Keratinocyte (primary cell): ENCODE measurements around the gene ZNF12.

Source experiments
- CTCF ChIP-seq, 3 experiments: IDR thresholded peaks in 1 of 3; conservative IDR thresholded peaks in 1 of 3; optimal IDR thresholded peaks in 1 of 3; 2 replicates in 2 of 3; 3 replicates in 1 of 3; pipeline versions ENCODE3 to v1.5.1; 2011; ENCODE audit warnings: low read length in 3 of 3, mild to moderate bottlenecking in 3 of 3, moderate library complexity in 2 of 3, control low read depth in 1 of 3, inconsistent platforms in 1 of 3; ENCODE audit not compliant: insufficient read depth in 2 of 3; ENCODE audit errors: extremely low read depth in 1 of 3
- EZH2 ChIP-seq: IDR thresholded peaks from one replicate; pipeline ENCODE4 v1.6.1; 2012; ENCODE audit warnings: inconsistent platforms, mild to moderate bottlenecking, low read length, moderate library complexity

- TF ChIP-seq EZH2 (no peak), CTCF (optimal IDR thresholded peaks at IDR 0.05 in 1 of 3, IDR thresholded peaks at IDR 0.05 in 1 of 3, conservative IDR thresholded peaks at IDR 0.05 in 1 of 3; ENCODE audit: extremely low read depth in 1 of 3, insufficient read depth in 2 of 3, low read length in 3 of 3) (no peak)
These were observed 6.0 kb downstream of the ZNF12 start for GRCh38 chr7:6700793-6701192.
